ENCODE results near the gene KCNN3. TPM values are rescaled to one million over a fixed set of nuclear protein-coding genes. Genes with fewer than 3 reads are reported as not detected.

KCNN3 gene
- total RNA-seq, 1 experiment from 2014 or later, result 0.73 TPM

GRCh38 chr1:154726896-154727753 is 143.0 kb downstream of the KCNN3 start:
- Histone ChIP-seq H3K36me3 (ENCODE audit: insufficient read depth, low read length, poor library complexity, severe bottlenecking) (no peaks in the 10 kb centered on the region), H3K4me1 (ENCODE audit: insufficient read depth, low read length, poor library complexity, severe bottlenecking) (peaks cover 16% of the 10 kb centered on the region), H3K9me3 (ENCODE audit: low read depth, low read length, poor library complexity, severe bottlenecking) (no peaks in the 10 kb centered on the region), H3K4me3 (ENCODE audit: low read depth, low read length, poor library complexity, severe bottlenecking) (no peak overlapping the region), H3K27ac (ENCODE audit: low read depth, low read length, poor library complexity, severe bottlenecking) (no peak overlapping the region), H3K27me3 (replicated peaks; ENCODE audit: insufficient read depth, low read depth, low read length, poor library complexity) (no peaks in the 10 kb centered on the region)
- TF ChIP-seq EZH2 (IDR thresholded peaks at IDR 0.05; ENCODE audit: borderline replicate concordance, low read depth, low read length, poor library complexity, severe bottlenecking), result no peak
- TF ChIP-seq, protein P1, sequence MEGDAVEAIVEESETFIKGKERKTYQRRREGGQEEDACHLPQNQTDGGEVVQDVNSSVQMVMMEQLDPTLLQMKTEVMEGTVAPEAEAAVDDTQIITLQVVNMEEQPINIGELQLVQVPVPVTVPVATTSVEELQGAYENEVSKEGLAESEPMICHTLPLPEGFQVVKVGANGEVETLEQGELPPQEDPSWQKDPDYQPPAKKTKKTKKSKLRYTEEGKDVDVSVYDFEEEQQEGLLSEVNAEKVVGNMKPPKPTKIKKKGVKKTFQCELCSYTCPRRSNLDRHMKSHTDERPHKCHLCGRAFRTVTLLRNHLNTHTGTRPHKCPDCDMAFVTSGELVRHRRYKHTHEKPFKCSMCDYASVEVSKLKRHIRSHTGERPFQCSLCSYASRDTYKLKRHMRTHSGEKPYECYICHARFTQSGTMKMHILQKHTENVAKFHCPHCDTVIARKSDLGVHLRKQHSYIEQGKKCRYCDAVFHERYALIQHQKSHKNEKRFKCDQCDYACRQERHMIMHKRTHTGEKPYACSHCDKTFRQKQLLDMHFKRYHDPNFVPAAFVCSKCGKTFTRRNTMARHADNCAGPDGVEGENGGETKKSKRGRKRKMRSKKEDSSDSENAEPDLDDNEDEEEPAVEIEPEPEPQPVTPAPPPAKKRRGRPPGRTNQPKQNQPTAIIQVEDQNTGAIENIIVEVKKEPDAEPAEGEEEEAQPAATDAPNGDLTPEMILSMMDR (conservative IDR thresholded peaks at IDR 0.05; ENCODE audit: low read depth, low read length), result no peak
- BruUV-seq (replicated peaks), result no TSS peak
- no peak for DNase-seq (ENCODE audit: low spot score)
- POLR2A ChIA-PET (ENCODE audit: low non-redundant PET), result no interaction called here
- CTCF ChIA-PET, result no interaction called here
- intact Hi-C loops (cut with micrococcal nuclease; ENCODE audit: unreplicated experiment), result no loop called here

DNA sequence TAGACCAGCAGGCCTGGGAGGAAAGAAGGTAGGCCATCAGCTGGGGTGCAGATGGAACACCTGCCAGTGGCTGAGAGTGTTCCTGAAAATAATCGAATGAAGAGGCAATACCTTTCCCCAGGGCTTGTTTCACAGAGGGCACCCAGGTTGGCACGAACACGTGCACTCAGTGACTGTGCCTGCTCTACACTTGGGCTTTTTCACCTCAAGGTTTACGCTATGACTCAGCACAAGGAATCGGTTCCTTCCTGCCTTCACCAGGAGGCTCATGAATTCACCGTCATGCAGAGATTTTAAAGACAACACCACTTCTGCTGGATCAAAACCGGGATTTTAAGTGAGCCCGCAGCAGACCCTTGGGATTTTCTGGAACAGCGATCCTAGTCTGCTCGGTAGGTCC is 143.6 kb downstream of the KCNN3 start:
- intact Hi-C loops (cut with micrococcal nuclease; ENCODE audit: unreplicated experiment), result no loop called here
- Histone ChIP-seq H3K27me3 (replicated peaks; ENCODE audit: insufficient read depth, low read depth, low read length, poor library complexity) (no peaks in the 10 kb centered on the region), H3K4me3 (ENCODE audit: low read depth, low read length, poor library complexity, severe bottlenecking) (no peak overlapping the region), H3K9me3 (ENCODE audit: low read depth, low read length, poor library complexity, severe bottlenecking) (no peaks in the 10 kb centered on the region), H3K36me3 (ENCODE audit: insufficient read depth, low read length, poor library complexity, severe bottlenecking) (no peaks in the 10 kb centered on the region), H3K4me1 (ENCODE audit: insufficient read depth, low read length, poor library complexity, severe bottlenecking) (peaks cover 16% of the 10 kb centered on the region), H3K27ac (ENCODE audit: low read depth, low read length, poor library complexity, severe bottlenecking) (no peak overlapping the region)
- no peak for DNase-seq (ENCODE audit: low spot score)
- TF ChIP-seq, protein P1 (conservative IDR thresholded peaks at IDR 0.05; ENCODE audit: low read depth, low read length), result no peak
- TF ChIP-seq EZH2 (IDR thresholded peaks at IDR 0.05; ENCODE audit: borderline replicate concordance, low read depth, low read length, poor library complexity, severe bottlenecking), result no peak
- ChIA-PET CTCF (no interaction called here), POLR2A (ENCODE audit: low non-redundant PET) (no interaction called here)
- no TSS peak for BruUV-seq (replicated peaks)

DNA sequence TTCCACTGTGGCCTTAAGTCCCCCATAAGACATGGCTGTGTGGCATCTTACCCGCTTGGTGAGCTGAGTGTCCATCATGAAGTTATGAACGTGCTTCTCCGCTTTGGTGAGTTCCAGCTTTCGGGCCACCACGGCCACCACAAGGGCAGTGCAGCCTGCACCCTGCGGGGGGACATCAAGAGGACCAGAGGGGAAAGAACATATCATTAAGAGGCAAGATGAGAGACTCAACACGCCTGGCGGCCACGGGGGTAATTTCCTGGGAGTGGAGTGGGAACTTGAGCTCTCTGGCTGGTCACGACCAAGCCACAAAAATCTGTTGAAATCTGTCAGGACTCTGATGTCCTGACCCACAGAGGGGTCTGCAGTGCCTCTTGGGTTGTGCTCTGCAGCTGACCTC is 144.2 kb downstream of the KCNN3 start:
- no TSS peak for BruUV-seq (replicated peaks)
- TF ChIP-seq, protein P1 (conservative IDR thresholded peaks at IDR 0.05; ENCODE audit: low read depth, low read length), result no peak
- TF ChIP-seq EZH2 (IDR thresholded peaks at IDR 0.05; ENCODE audit: borderline replicate concordance, low read depth, low read length, poor library complexity, severe bottlenecking), result no peak
- ChIA-PET POLR2A (ENCODE audit: low non-redundant PET) (no interaction called here), CTCF (no interaction called here)
- Histone ChIP-seq H3K36me3 (ENCODE audit: insufficient read depth, low read length, poor library complexity, severe bottlenecking) (no peaks in the 10 kb centered on the region), H3K9me3 (ENCODE audit: low read depth, low read length, poor library complexity, severe bottlenecking) (no peaks in the 10 kb centered on the region), H3K27me3 (replicated peaks; ENCODE audit: insufficient read depth, low read depth, low read length, poor library complexity) (no peaks in the 10 kb centered on the region), H3K4me1 (ENCODE audit: insufficient read depth, low read length, poor library complexity, severe bottlenecking) (peaks cover 10% of the 10 kb centered on the region), H3K4me3 (ENCODE audit: low read depth, low read length, poor library complexity, severe bottlenecking) (no peak overlapping the region), H3K27ac (ENCODE audit: low read depth, low read length, poor library complexity, severe bottlenecking) (no peak overlapping the region)
- DNase-seq (ENCODE audit: low spot score), result no peak
- intact Hi-C loops (cut with micrococcal nuclease; ENCODE audit: unreplicated experiment), result no loop called here
